H9 (cell line): Measurements from ENCODE around the gene PGAM1. TPM values are rescaled to one million over a fixed set of nuclear protein-coding genes. Genes with fewer than 3 reads are reported as not detected.

Source experiments
- DNase-seq: peaks from one replicate; pipeline ENCODE4 v3.0.0-alpha.2; 2017
- H2AFZ ChIP-seq: one replicate; pipeline ENCODE4 v1.6.1; 2013; ENCODE audit warnings: mild to moderate bottlenecking, low read length, control low read depth, moderate library complexity
- H2AK5ac ChIP-seq: 2 replicates; pipeline ENCODE4 v1.6.1; 2013; ENCODE audit warnings: low read length, control low read depth, mixed read lengths; ENCODE audit not compliant: insufficient read length
- H2BK120ac ChIP-seq: one replicate; pipeline ENCODE4 v1.6.1; 2013; ENCODE audit warnings: low read depth, mild to moderate bottlenecking, low read length, control low read depth, inconsistent platforms; ENCODE audit not compliant: poor library complexity, severe bottlenecking
- H2BK12ac ChIP-seq: 2 replicates; pipeline ENCODE4 v1.6.1; 2013; ENCODE audit warnings: low read length, control low read depth, mixed read lengths, low read depth; ENCODE audit not compliant: insufficient read length
- H2BK15ac ChIP-seq: 2 replicates; pipeline ENCODE4 v1.6.1; 2013; ENCODE audit warnings: low read depth, low read length, control low read depth
- H2BK20ac ChIP-seq: one replicate; pipeline ENCODE4 v1.6.1; 2013; ENCODE audit warnings: low read depth, mild to moderate bottlenecking, low read length, control low read depth, inconsistent platforms; ENCODE audit not compliant: poor library complexity, severe bottlenecking
- H2BK5ac ChIP-seq: 2 replicates; pipeline ENCODE4 v1.6.1; 2013; ENCODE audit warnings: low read length, control low read depth, mixed read lengths; ENCODE audit not compliant: insufficient read length
- H3K14ac ChIP-seq: 2 replicates; pipeline ENCODE4 v1.6.1; 2013; ENCODE audit warnings: low read length, control low read depth; ENCODE audit not compliant: insufficient read depth
- H3K18ac ChIP-seq: 2 replicates; pipeline ENCODE4 v1.6.1; 2013; ENCODE audit warnings: low read depth, mild to moderate bottlenecking, mixed read lengths, low read length, control low read depth; ENCODE audit not compliant: insufficient read length
- H3K23ac ChIP-seq: 2 replicates; pipeline ENCODE4 v1.6.1; 2013; ENCODE audit warnings: low read length, control low read depth, mixed read lengths, low read depth; ENCODE audit not compliant: insufficient read length
- H3K23me2 ChIP-seq: 2 replicates; pipeline ENCODE4 v1.6.1; 2013; ENCODE audit warnings: low read depth, mild to moderate bottlenecking, mixed read lengths, low read length, control low read depth; ENCODE audit not compliant: insufficient read length, poor library complexity, severe bottlenecking
- H3K27ac ChIP-seq: 2 replicates; pipeline ENCODE4 v1.5.1; 2013; ENCODE audit warnings: low read length, control low read depth, mixed read lengths, low read depth; ENCODE audit not compliant: insufficient read length
- H3K27me3 ChIP-seq: 2 replicates; pipeline ENCODE4 v1.6.1; 2013; ENCODE audit warnings: low read length, control low read depth, inconsistent platforms; ENCODE audit not compliant: insufficient read depth
- H3K4ac ChIP-seq: 2 replicates; pipeline ENCODE4 v1.6.1; 2013; ENCODE audit warnings: low read depth, mild to moderate bottlenecking, control low read depth, inconsistent platforms, low read length, moderate library complexity
- H3K4me1 ChIP-seq: 2 replicates; pipeline ENCODE4 v1.6.1; 2013; ENCODE audit warnings: low read length, control low read depth, inconsistent platforms; ENCODE audit not compliant: insufficient read depth
- H3K4me2 ChIP-seq: 2 replicates; pipeline ENCODE4 v1.6.1; 2013; ENCODE audit warnings: low read length, control low read depth, mixed read lengths; ENCODE audit not compliant: insufficient read length, insufficient read depth
- H3K56ac ChIP-seq: 2 replicates; pipeline ENCODE4 v1.6.1; 2013; ENCODE audit warnings: low read depth, mild to moderate bottlenecking, mixed read lengths, low read length, control low read depth; ENCODE audit not compliant: insufficient read length
- H3K79me1 ChIP-seq: 2 replicates; pipeline ENCODE4 v1.6.1; 2013; ENCODE audit warnings: low read depth, mild to moderate bottlenecking, moderate library complexity, low read length, control low read depth, inconsistent platforms; ENCODE audit not compliant: insufficient read depth, poor library complexity, severe bottlenecking
- H3K79me2 ChIP-seq: 2 replicates; pipeline ENCODE4 v1.6.1; 2013; ENCODE audit warnings: low read length, control low read depth, inconsistent platforms; ENCODE audit not compliant: insufficient read depth
- H3K9ac ChIP-seq: 2 replicates; pipeline ENCODE4 v1.6.1; 2013; ENCODE audit warnings: low read length, control low read depth, mixed read lengths; ENCODE audit not compliant: insufficient read length; ENCODE audit errors: extremely low read depth
- H3K9me3 ChIP-seq: one replicate; pipeline ENCODE4 v1.6.1; 2013; ENCODE audit warnings: low read depth, low read length, inconsistent platforms; ENCODE audit not compliant: control insufficient read depth
- H3T11ph ChIP-seq: one replicate; pipeline ENCODE4 v1.6.1; 2013; ENCODE audit warnings: mild to moderate bottlenecking, low read length, control low read depth, inconsistent platforms
- H4K20me1 ChIP-seq: one replicate; pipeline ENCODE4 v1.6.1; 2013; ENCODE audit not compliant: control insufficient read depth, insufficient read length, insufficient read depth
- H4K5ac ChIP-seq: 2 replicates; pipeline ENCODE4 v1.6.1; 2013; ENCODE audit warnings: low read depth, mild to moderate bottlenecking, mixed read lengths, low read length, control low read depth; ENCODE audit not compliant: insufficient read length
- H4K8ac ChIP-seq: replicated peaks from 2 replicates; pipeline ENCODE4 v1.6.1; 2013; ENCODE audit warnings: low read length, control low read depth, mixed read lengths, low read depth; ENCODE audit not compliant: insufficient read length
- H4K91ac ChIP-seq: 2 replicates; pipeline ENCODE4 v1.6.1; 2013; ENCODE audit warnings: low read depth, mild to moderate bottlenecking, moderate library complexity, mixed read lengths, low read length, control low read depth; ENCODE audit not compliant: insufficient read length
- H3K27ac Mint-ChIP-seq, 3 experiments: 2 replicates in 2 of 3; 3 replicates in 1 of 3; pipeline ENCODE4 v1.8.0; 2020 to 2021; ENCODE audit warnings: mixed read lengths in 3 of 3, mild to moderate bottlenecking in 1 of 3, moderate library complexity in 1 of 3
- H3K27me3 Mint-ChIP-seq: 2 replicates; pipeline ENCODE4 v1.8.0; 2021; ENCODE audit warnings: low read depth, mild to moderate bottlenecking, moderate library complexity, mixed read lengths
- H3K36me3 Mint-ChIP-seq, 3 experiments: 2 replicates in 2 of 3; 3 replicates in 1 of 3; pipeline ENCODE4 v1.8.0; 2020 to 2021; ENCODE audit warnings: low read depth in 3 of 3, mixed read lengths in 3 of 3; ENCODE audit not compliant: insufficient read depth in 1 of 3
- H3K4me1 Mint-ChIP-seq, 2 experiments: 2 replicates each; pipeline ENCODE4 v1.8.0; 2020; ENCODE audit warnings: mixed read lengths in 2 of 2
- H3K4me3 Mint-ChIP-seq, 2 experiments: 2 replicates in 1 of 2; 3 replicates in 1 of 2; pipeline ENCODE4 v1.8.0; 2020 to 2021; ENCODE audit warnings: mild to moderate bottlenecking in 2 of 2, mixed read lengths in 2 of 2, moderate library complexity in 1 of 2
- H3K9me3 Mint-ChIP-seq, 2 experiments: 2 replicates in 1 of 2; 3 replicates in 1 of 2; pipeline ENCODE4 v1.8.0; 2020; ENCODE audit warnings: mild to moderate bottlenecking in 2 of 2, mixed read lengths in 2 of 2, moderate library complexity in 1 of 2
- CTCF ChIP-seq: fragments of 200-600 bp; sonication (generic); conservative IDR thresholded peaks from 3 replicates; pipeline ENCODE4 v1.8.0; 2021; ENCODE audit warnings: antibody characterized with exemption, mild to moderate bottlenecking
- WGBS: extraction: QIAGEN DNeasy Blood & Tissue Kit; methylation state at CpG from one replicate; pipeline ENCODE4 v1.1.7; 2013; ENCODE audit warnings: missing lambda C conversion rate, low lambda C conversion rate, mixed read lengths; ENCODE audit not compliant: insufficient read length; ENCODE audit errors: extremely low coverage; 5-methylcytosine and 5-hydroxymethylcytosine counted together
- total RNA-seq: library from RNA; stranded (reverse); gene quantifications from 2 replicates; pipeline ENCODE4 v1.2.1, GENCODE V29; 2021

PGAM1 gene
- total RNA-seq, 1 experiment from 2014 or later, result 932 TPM

DNA sequence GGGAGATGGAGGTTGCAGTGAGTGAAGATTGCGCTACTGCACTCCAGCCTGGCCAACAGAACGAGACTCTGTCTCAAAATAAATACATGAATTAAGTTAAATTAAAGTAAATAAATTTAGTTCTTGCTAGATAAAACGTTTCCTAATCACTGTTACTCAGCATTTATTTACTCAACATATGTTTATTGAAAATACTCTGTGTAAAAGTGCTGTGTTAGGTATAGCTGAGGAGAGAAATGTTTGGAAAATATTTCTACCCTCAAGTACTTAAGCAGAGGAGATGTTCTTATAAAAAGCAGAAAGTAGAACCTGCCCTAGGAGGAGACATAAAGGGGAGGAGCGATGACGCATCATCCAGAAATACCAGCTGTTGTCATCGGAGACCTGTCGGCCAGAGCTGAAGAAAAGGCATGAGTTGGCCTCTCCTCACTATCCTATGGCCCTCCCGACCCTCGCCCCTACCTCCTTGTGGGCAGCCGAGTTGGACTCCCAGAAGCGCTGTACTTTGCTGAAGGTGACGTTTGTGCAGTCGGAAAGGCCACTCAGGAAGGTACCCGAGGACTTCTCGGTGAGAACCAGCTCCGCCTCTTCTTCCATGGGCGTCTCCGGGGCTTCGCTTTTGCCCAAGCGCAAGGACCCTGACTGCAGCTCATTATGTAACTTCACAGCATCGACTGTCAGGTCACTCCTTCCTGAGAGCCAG, 26.0 kb upstream of the PGAM1 start:
- H2BK5ac ChIP-seq, result no peak overlapping the region
- H3K27ac Mint-ChIP-seq, result peak overlapping the region in 1 of 3 experiments; percentile 98; a peak in 2 of 7 replicates
- H3K27me3 ChIP-seq, result no peaks in the 10 kb centered on the region
- no peak overlapping the region for H2AK5ac ChIP-seq
- H3K4me1 ChIP-seq, result no peaks in the 10 kb centered on the region
- peaks cover 8 to 32% (median 18%) of the 10 kb centered on the region in 3 experiments; a peak in 6 of 7 replicates for H3K36me3 Mint-ChIP-seq
- DNase-seq, result no peak
- TF ChIP-seq CTCF, result no peak
- no peak overlapping the region for H2AFZ ChIP-seq
- WGBS, result no CpG with 5 or more reads among the region's 21 CpGs
- no peak overlapping the region for H3K4ac ChIP-seq
- H3K18ac ChIP-seq, result no peak overlapping the region
- H3K4me1 Mint-ChIP-seq, result peaks cover 8 to 12% of the 10 kb centered on the region in 2 experiments
- H4K20me1 ChIP-seq, result no peaks in the 10 kb centered on the region
- H3K9me3 Mint-ChIP-seq, result no peaks in the 10 kb centered on the region
- no peak overlapping the region for H4K5ac ChIP-seq
- no peak overlapping the region for H3K23ac ChIP-seq
- peak overlapping the region; percentile 80 for H3K4me2 ChIP-seq
- no peaks in the 10 kb centered on the region for H3K79me1 ChIP-seq
- H2BK120ac ChIP-seq, result no peak overlapping the region
- no peak overlapping the region for H2BK20ac ChIP-seq
- H3K9me3 ChIP-seq, result no peaks in the 10 kb centered on the region
- H3K23me2 ChIP-seq, result peaks cover 7% of the 10 kb centered on the region
- H3K27me3 Mint-ChIP-seq, result no peaks in the 10 kb centered on the region
- no peak overlapping the region for H2BK12ac ChIP-seq
- no peak overlapping the region for H3T11ph ChIP-seq
- H3K27ac ChIP-seq, result no peak overlapping the region
- H3K9ac ChIP-seq, result peak overlapping the region; percentile 31
- H4K91ac ChIP-seq, result no peak overlapping the region
- peak overlapping the region; percentile 96 to 97 for H3K4me3 Mint-ChIP-seq
- no peak overlapping the region for H3K56ac ChIP-seq
- no peak overlapping the region for H4K8ac ChIP-seq
- H2BK15ac ChIP-seq, result no peak overlapping the region
- H3K79me2 ChIP-seq, result 0 out of 2 replicates have a peak, but pooled peaks cover 2% of the 10 kb centered on the region
- no peak overlapping the region for H3K14ac ChIP-seq
